K562 (cell line): ENCODE data around the gene FERMT3. TPM values are rescaled to one million over a fixed set of nuclear protein-coding genes. Genes with fewer than 3 reads are reported as not detected.

Experiments
- ATAC-seq: fragments of 200-7000 bp; cut with Tn5 transposase; 3 replicates; pipeline ENCODE4 v1.9.1; 2020; ENCODE audit warnings: moderate library complexity
- BruUV-seq: library from RNA; stranded (reverse); fragments of 400-500 nt; replicated peaks from 2 replicates; lab custom pipeline; 2021; lab: Mats Ljungman, UMichigan
- CTCF ChIA-PET: fragments of 300-600 bp; formaldehyde crosslinking; extraction: SDS; loops from one replicate; lab custom pipeline; 2021; ENCODE audit warnings: low intra/inter-chr PET ratio; lab: Yijun Ruan, JAX
- POLR2A ChIA-PET: fragments of 300-600, 350-650 bp; sonication (Branson Sonifier 250); formaldehyde crosslinking; extraction: SDS; loops from one replicate; lab custom pipeline; 2021; ENCODE audit warnings: antibody characterized with exemption, inconsistent platforms; lab: Yijun Ruan, JAX
- DNase-seq, 4 experiments: peaks; one replicate each; pipeline versions ENCODE4 v3.0.0 to v3.0.0-alpha.2; 2011 to 2018; ENCODE audit warnings: low spot score in 3 of 4, mixed read lengths in 3 of 4; ENCODE audit errors: extremely low read depth in 1 of 4
- FAIRE-seq: peaks from 2 replicates; lab custom pipeline; 2011; peaks lifted over from hg19 to GRCh38; lab: Jason Lieb, UNC
- H2AFZ ChIP-seq: 2 replicates; pipeline ENCODE4 v1.6.0; 2011; ENCODE audit warnings: low read depth, low read length, control low read depth, inconsistent platforms
- H3K27ac ChIP-seq: fragments of 200-600 bp; 3 replicates; pipeline ENCODE4 v1.8.0; 2011; ENCODE audit warnings: low read depth, mild to moderate bottlenecking, control low read depth, inconsistent platforms, low read length, moderate library complexity, mixed read lengths; ENCODE audit errors: extremely low read depth
- H3K27me3 ChIP-seq, 2 experiments: fragments of 300-600 bp in 1 of 2; 2 replicates in 1 of 2; 3 replicates in 1 of 2; pipeline versions ENCODE4 v1.6.0 to v1.8.0; 2011; ENCODE audit warnings: inconsistent platforms in 2 of 2, low read length in 2 of 2, mild to moderate bottlenecking in 1 of 2, mixed read lengths in 1 of 2, moderate library complexity in 1 of 2; ENCODE audit not compliant: control insufficient read depth in 2 of 2, insufficient read depth in 2 of 2
- H3K36me3 ChIP-seq: fragments of 300-600 bp; 3 replicates; pipeline ENCODE4 v1.8.0; 2011; ENCODE audit warnings: mild to moderate bottlenecking, low read length, inconsistent platforms; ENCODE audit not compliant: control insufficient read depth, insufficient read depth
- H3K4me1 ChIP-seq, 2 experiments: fragments of 200-600 bp in 1 of 2; replicated peaks in 1 of 2; 2 replicates in 1 of 2; 3 replicates in 1 of 2; pipeline versions ENCODE4 v1.5.1 to v1.8.0; 2011; ENCODE audit warnings: inconsistent platforms in 2 of 2, low read length in 2 of 2, mild to moderate bottlenecking in 1 of 2, mixed read lengths in 1 of 2, moderate library complexity in 1 of 2; ENCODE audit not compliant: control insufficient read depth in 2 of 2, insufficient read depth in 2 of 2
- H3K4me2 ChIP-seq: 2 replicates; pipeline ENCODE4 v1.6.1; 2011; ENCODE audit warnings: low read length, control low read depth, inconsistent platforms, mixed read lengths; ENCODE audit not compliant: insufficient read depth
- H3K4me3 ChIP-seq: fragments of 200-600 bp; sonication (generic), shearing (Covaris generic); 2 replicates; pipeline ENCODE4 v1.5.1; 2016; ENCODE audit warnings: control low read depth, inconsistent platforms
- H3K79me2 ChIP-seq: fragments of 200-600 bp; 3 replicates; pipeline ENCODE4 v1.8.0; 2011; ENCODE audit warnings: low read length, inconsistent platforms; ENCODE audit not compliant: control insufficient read depth, insufficient read depth
- H3K9ac ChIP-seq, 2 experiments: 2 replicates each; pipeline versions ENCODE4 v1.6.0 to v1.6.1; 2011; ENCODE audit warnings: low read depth in 2 of 2, low read length in 2 of 2, control low read depth in 1 of 2, inconsistent platforms in 1 of 2, mild to moderate bottlenecking in 1 of 2, mixed read lengths in 1 of 2; ENCODE audit not compliant: insufficient read depth in 1 of 2
- H3K9me1 ChIP-seq: one replicate; pipeline ENCODE4 v1.6.0; 2011; ENCODE audit warnings: inconsistent platforms, mild to moderate bottlenecking, low read length, moderate library complexity; ENCODE audit not compliant: control insufficient read depth, insufficient read depth
- H3K9me3 ChIP-seq: replicated peaks from 2 replicates; pipeline ENCODE4 v1.5.1; 2011; ENCODE audit warnings: low read depth, low read length, inconsistent platforms; ENCODE audit not compliant: control insufficient read depth, insufficient read depth
- H4K20me1 ChIP-seq: replicated peaks from 2 replicates; pipeline ENCODE4 v1.6.1; 2011; ENCODE audit warnings: low read length, inconsistent platforms, mixed read lengths; ENCODE audit not compliant: control insufficient read depth, insufficient read depth
- ARID3A ChIP-seq: IDR thresholded peaks from 2 replicates; pipeline ENCODE4 v1.6.1; 2012; ENCODE audit warnings: low read depth, low read length, improper control_type of control experiment, borderline replicate concordance
- CREM ChIP-seq: IDR thresholded peaks from 2 replicates; pipeline ENCODE4 v1.6.1; 2014; ENCODE audit warnings: antibody characterized with exemption, low read depth
- GABPB2 ChIP-seq: fragments of 250-450 bp; sonication (Bioruptor Pico); conservative IDR thresholded peaks from 2 replicates; pipeline ENCODE4 v1.5.1; 2021; ENCODE audit warnings: mild to moderate bottlenecking
- IFI16 ChIP-seq: fragments of 250-450 bp; sonication (Bioruptor Pico); IDR thresholded peaks from 2 replicates; pipeline ENCODE4 v2.1.2; 2022; ENCODE audit warnings: mild to moderate bottlenecking, inconsistent platforms
- JUN ChIP-seq, 2 experiments: sonication (generic) in 1 of 2; formaldehyde crosslinking in 1 of 2; IDR thresholded peaks; 2 replicates each; pipeline versions ENCODE4 v1.6.1 to v1.8.0; 2012 to 2022; ENCODE audit warnings: borderline replicate concordance in 2 of 2, mild to moderate bottlenecking in 2 of 2, improper control_type of control experiment in 1 of 2, low read depth in 1 of 2, low read length in 1 of 2, missing genetic modification reagents in 1 of 2
- NR3C1 ChIP-seq: sonication (generic); formaldehyde crosslinking; IDR thresholded peaks from 2 replicates; pipeline ENCODE4 v1.8.1; 2022; ENCODE audit warnings: missing genetic modification reagents
- PBX2 ChIP-seq, 2 experiments: IDR thresholded peaks in 1 of 2; conservative IDR thresholded peaks in 1 of 2; 2 replicates each; pipeline ENCODE4 v1.6.1; 2016; ENCODE audit warnings: low read depth in 2 of 2, mild to moderate bottlenecking in 1 of 2, missing compliant biosample characterization in 1 of 2, missing genetic modification characterization in 1 of 2, moderate library complexity in 1 of 2
- RFX7 ChIP-seq: fragments of 250-450 bp; sonication (Bioruptor Pico); IDR thresholded peaks from 2 replicates; pipeline ENCODE4 v1.5.1; 2021; ENCODE audit warnings: mild to moderate bottlenecking
- SRSF3 ChIP-seq: fragments of 200-400 bp; formaldehyde crosslinking; IDR thresholded peaks from 2 replicates; pipeline ENCODE4 v1.6.1; 2016; ENCODE audit warnings: mild to moderate bottlenecking, low read length, moderate library complexity; ENCODE audit not compliant: insufficient read depth
- ZBTB2 ChIP-seq: fragments of 450-650 bp; IDR thresholded peaks from 2 replicates; pipeline ENCODE4 v1.6.1; 2016; ENCODE audit warnings: antibody characterized with exemption
- ZBTB8A ChIP-seq: fragments of 450-650 bp; IDR thresholded peaks from 2 replicates; pipeline ENCODE4 v1.6.1; 2018; ENCODE audit warnings: mild to moderate bottlenecking, moderate library complexity; ENCODE audit not compliant: partially characterized antibody
- WGBS: fragments of 100-300 bp; shearing (Covaris generic); methylation state at CpG from one replicate; pipeline ENCODE4 v1.1.6; 2016; ENCODE audit warnings: low coverage, mixed read lengths; ENCODE audit not compliant: insufficient coverage; ENCODE audit errors: missing lambda C conversion rate; 5-methylcytosine and 5-hydroxymethylcytosine counted together
- in situ Hi-C: fragments of 300-500 bp; cut with MboI; formaldehyde crosslinking; loops from 4 replicates; pipeline ENCODE4 v1.15.0; 2018; ENCODE audit warnings: inconsistent platforms, mixed read lengths
- intact Hi-C: fragments of 100-400 bp; cut with micrococcal nuclease; formaldehyde crosslinking; loops from 2 replicates; pipeline ENCODE4 v1.14.2; 2022
- polyA plus RNA-seq, 8 experiments: library from polyadenylated mRNA; depleted of rRNA in 4 of 8; stranded (reverse) in 5 of 8; unstranded in 3 of 8; fragments of >200 nt; fragmentation: Nextera tagmentation in 2 of 8; fragmentation: Illumina TruSeq in 1 of 8; extraction: Ambion mirVana in 2 of 8; extraction: Trizol in 1 of 8; gene quantifications; 2 replicates each; pipeline versions ENCODE4 v1.2.1 to v1.2.3, GENCODE V29; 2011 to 2014; ENCODE audit warnings: inconsistent platforms in 1 of 8, missing spikeins in 1 of 8
- total RNA-seq, 7 experiments: library from RNA; depleted of rRNA in 6 of 7; stranded (reverse); fragments of >200 nt in 6 of 7; fragmentation: Illumina TruSeq in 2 of 7; extraction: Trizol in 2 of 7; gene quantifications; 2 replicates each; pipeline versions ENCODE4 v1.2.1 to v1.2.3, GENCODE V29; 2011 to 2021; ENCODE audit warnings: low replicate concordance in 1 of 7

FERMT3 gene
- total and polyA plus RNA-seq, 9 of the 15 experiments (the other 6 are each of a cell fraction or from before 2014, with no cell fraction given): 3.2 to 275 (median 79.7) TPM

GRCh38 chr11:64181506-64182411 is 24.8 kb upstream of the FERMT3 start:
- H3K4me2 ChIP-seq: peak overlapping the region; percentile 74
- ATAC-seq (peak; percentile 63), DNase-seq (peak; percentile 79 to 95 (median 86)), FAIRE-seq (peak; percentile 99)
- ChIA-PET CTCF (interaction anchor here (0.9 kb wide), 1 partner anchor 15 kb away, joined by 5 read pairs; the partner anchor contains the start of gene MACROD1), POLR2A (interaction anchor here (0.5 to 1.8 kb wide), 11 partner anchors 12 to 1726 kb away, joined by 3 to 9 read pairs (median 3); partner anchors contain the start of genes FERMT3 and MACROD1)
- H3K27ac ChIP-seq: peak overlapping the region; percentile 75
- peak overlapping the region; percentile 66 to 80 for H3K9ac ChIP-seq
- H3K4me3 ChIP-seq: peak overlapping the region; percentile 25; the same call in 1 of the 2 replicates
- peaks cover 23 to 46% of the 10 kb centered on the region in 2 experiments for H3K4me1 ChIP-seq
- no peaks in the 10 kb centered on the region for H3K9me1 ChIP-seq
- no peaks in the 10 kb centered on the region for H3K9me3 ChIP-seq
- no peaks in the 10 kb centered on the region for H4K20me1 ChIP-seq
- H2AFZ ChIP-seq: peak overlapping the region; percentile 83
- BruUV-seq: no TSS peak
- in situ Hi-C loops (no loop called here), intact Hi-C loops (no loop called here)
- 29% methylated on average over 17 of the region's 17 CpGs for WGBS
- peaks cover 32% of the 10 kb centered on the region for H3K79me2 ChIP-seq
- H3K27me3 ChIP-seq: no peaks in the 10 kb centered on the region
- peaks cover 4% of the 10 kb centered on the region; the same call in 1 of the 3 replicates for H3K36me3 ChIP-seq
- TF ChIP-seq SRSF3: no peak
- TF ChIP-seq NR3C1: no peak
- TF ChIP-seq ZBTB2: no peak
- no peak for TF ChIP-seq IFI16 (CRISPR knock-in tag)
- TF ChIP-seq RFX7 (CRISPR knock-in tag): no peak
- TF ChIP-seq PBX2 (CRISPR knock-in tag; IDR thresholded peaks at IDR 0.05; ENCODE audit: low read depth): no peak
- no peak for TF ChIP-seq PBX2 (tag; conservative IDR thresholded peaks at IDR 0.05; ENCODE audit: low read depth)
- no peak for TF ChIP-seq ZBTB8A
- TF ChIP-seq ARID3A: no peak
- peak; percentile 81 for TF ChIP-seq CREM
- peak; percentile 96 for TF ChIP-seq JUN (IDR thresholded peaks at IDR 0.05; ENCODE audit: borderline replicate concordance, low read depth, low read length)
- TF ChIP-seq JUN (CRISPR knock-in tag; IDR thresholded peaks at IDR 0.05; ENCODE audit: borderline replicate concordance): peak; percentile 96; the same call in 1 of the 2 replicates
- no peak for TF ChIP-seq GABPB2 (CRISPR knock-in tag)
